Activated CD8-positive, alpha-beta T cell treated with anti-CD3 and anti-CD28 coated beads, Interleukin-2, amount 10 ng/mL, durations not matched to agents 7 days and 5 days (primary cell): ENCODE measurements around the gene ZNF652. TPM values are rescaled to one million over a fixed set of nuclear protein-coding genes. Genes with fewer than 3 reads are reported as not detected.

ENCODE experiments used
- ATAC-seq: fragments of 150-1000 bp; cut with Tn5 transposase; one replicate; pipeline ENCODE4 v1.10.0; 2021; ENCODE audit warnings: moderate library complexity
- CTCF ChIA-PET: fragments of 350-600 bp; sonication (Branson Sonifier 250); formaldehyde crosslinking; loops from one replicate; lab custom pipeline; 2021; ENCODE audit warnings: antibody characterized with exemption; lab: Charles Lee
- POLR2A ChIA-PET: fragments of 350-600 bp; sonication (Branson Sonifier 250); formaldehyde crosslinking; loops from one replicate; lab custom pipeline; 2021; ENCODE audit warnings: antibody characterized with exemption; lab: Charles Lee
- DNase-seq: peaks from one replicate; pipeline ENCODE4 v3.0.0-alpha.2; 2020
- H3K27ac Mint-ChIP-seq: one replicate; pipeline ENCODE4 v1.8.0; 2021; ENCODE audit warnings: mild to moderate bottlenecking, mixed read lengths
- H3K27me3 Mint-ChIP-seq: one replicate; pipeline ENCODE4 v1.8.0; 2021; ENCODE audit warnings: low read depth, mixed read lengths
- H3K36me3 Mint-ChIP-seq: one replicate; pipeline ENCODE4 v1.8.0; 2021; ENCODE audit warnings: low read depth, mixed read lengths
- H3K4me1 Mint-ChIP-seq: one replicate; pipeline ENCODE4 v1.8.0; 2021; ENCODE audit warnings: low read depth, mixed read lengths
- H3K4me3 Mint-ChIP-seq: one replicate; pipeline ENCODE4 v1.8.0; 2021; ENCODE audit warnings: mild to moderate bottlenecking, mixed read lengths
- H3K9me3 Mint-ChIP-seq: one replicate; pipeline ENCODE4 v1.8.0; 2022; ENCODE audit warnings: mixed read lengths; ENCODE audit not compliant: insufficient read depth
- total RNA-seq, 2 experiments: library from RNA; stranded (reverse); gene quantifications; one replicate each; pipeline ENCODE4 v1.2.3, GENCODE V29; 2021

ZNF652 gene
- total RNA-seq, 2 experiments from 2014 or later, result 27.3 to 27.9 TPM

- H3K4me1 Mint-ChIP-seq, result peaks cover 41% of the 10 kb centered on the region
- H3K4me3 Mint-ChIP-seq, result no peak overlapping the region
- DNase-seq (no peak), ATAC-seq (no peak)
- no peaks in the 10 kb centered on the region for H3K9me3 Mint-ChIP-seq
- POLR2A ChIA-PET, result no interaction called here
- CTCF ChIA-PET, result interaction anchor here (0.9 to 7.5 kb wide), 4 partner anchors 14 to 173 kb away, joined by 3 to 60 read pairs (median 16); no protein-coding TSS in a partner anchor
- H3K27ac Mint-ChIP-seq, result no peak overlapping the region
- peaks cover 11% of the 10 kb centered on the region for H3K36me3 Mint-ChIP-seq
- no peaks in the 10 kb centered on the region for H3K27me3 Mint-ChIP-seq
Observed at GRCh38 chr17:49384951-49385350, 22.9 kb upstream of the ZNF652 start.

GRCh38 chr17:49383060-49383459 is 21.0 kb upstream of the ZNF652 start:
- ChIA-PET CTCF (interaction anchor here (1.0 to 5.3 kb wide), 2 partner anchors 11 to 15 kb away, joined by 3 to 29 read pairs; no protein-coding TSS in a partner anchor), POLR2A (no interaction called here)
- Mint-ChIP-seq H3K36me3 (peaks cover 12% of the 10 kb centered on the region), H3K9me3 (no peaks in the 10 kb centered on the region), H3K27me3 (no peaks in the 10 kb centered on the region), H3K27ac (no peak overlapping the region), H3K4me1 (peaks cover 24% of the 10 kb centered on the region), H3K4me3 (no peak overlapping the region)
- DNase-seq, result no peak
- no peak for ATAC-seq

- DNase-seq, result no peak
- H3K4me1 Mint-ChIP-seq, result peaks cover 19% of the 10 kb centered on the region
- H3K4me3 Mint-ChIP-seq, result no peak overlapping the region
- no peak overlapping the region for H3K27ac Mint-ChIP-seq
- H3K27me3 Mint-ChIP-seq, result no peaks in the 10 kb centered on the region
- CTCF ChIA-PET, result interaction anchor here (1.0 to 5.3 kb wide), 2 partner anchors 12 to 14 kb away, joined by 3 to 29 read pairs; no protein-coding TSS in a partner anchor
- POLR2A ChIA-PET, result no interaction called here
- H3K9me3 Mint-ChIP-seq, result no peaks in the 10 kb centered on the region
- ATAC-seq, result no peak
- H3K36me3 Mint-ChIP-seq, result peaks cover 11% of the 10 kb centered on the region
Observed at GRCh38 chr17:49382556-49382955, 20.5 kb upstream of the ZNF652 start.

GRCh38 chr17:49381793-49382192 is 19.7 kb upstream of the ZNF652 start:
- POLR2A ChIA-PET, result no interaction called here
- Mint-ChIP-seq H3K36me3 (peaks cover 8% of the 10 kb centered on the region), H3K27ac (no peak overlapping the region), H3K27me3 (no peaks in the 10 kb centered on the region), H3K9me3 (no peaks in the 10 kb centered on the region), H3K4me1 (peaks cover 12% of the 10 kb centered on the region), H3K4me3 (no peak overlapping the region)
- DNase-seq (no peak), ATAC-seq (no peak)
- CTCF ChIA-PET, result interaction anchor here (1.0 to 5.3 kb wide), 7 partner anchors 9 to 66 kb away, joined by 3 to 29 read pairs (median 4); no protein-coding TSS in a partner anchor

GRCh38 chr17:49381033-49381432 is 19.0 kb upstream of the ZNF652 start:
- Mint-ChIP-seq H3K4me1 (peaks cover 7% of the 10 kb centered on the region), H3K27me3 (no peaks in the 10 kb centered on the region), H3K4me3 (no peak overlapping the region), H3K9me3 (no peaks in the 10 kb centered on the region), H3K36me3 (peaks cover 8% of the 10 kb centered on the region), H3K27ac (no peak overlapping the region)
- CTCF ChIA-PET, result interaction anchor here (0.6 to 5.3 kb wide), 8 partner anchors 10 to 176 kb away, joined by 3 to 29 read pairs (median 4); no protein-coding TSS in a partner anchor
- ATAC-seq (no peak), DNase-seq (no peak)
- POLR2A ChIA-PET, result no interaction called here

- no peak for ATAC-seq
- DNase-seq, result no peak
- H3K4me3 Mint-ChIP-seq, result no peak overlapping the region
- peaks cover 8% of the 10 kb centered on the region for H3K36me3 Mint-ChIP-seq
- no peak overlapping the region for H3K27ac Mint-ChIP-seq
- ChIA-PET CTCF (interaction anchor here (5.3 kb wide), 1 partner anchor 11 kb away, joined by 29 read pairs; no protein-coding TSS in a partner anchor), POLR2A (no interaction called here)
- H3K27me3 Mint-ChIP-seq, result no peaks in the 10 kb centered on the region
- no peaks in the 10 kb centered on the region for H3K9me3 Mint-ChIP-seq
- peaks cover 2% of the 10 kb centered on the region for H3K4me1 Mint-ChIP-seq
Observed at GRCh38 chr17:49379926-49380325, 17.9 kb upstream of the ZNF652 start.

- H3K36me3 Mint-ChIP-seq, result peaks cover 8% of the 10 kb centered on the region
- H3K9me3 Mint-ChIP-seq, result no peaks in the 10 kb centered on the region
- H3K4me1 Mint-ChIP-seq, result no peaks in the 10 kb centered on the region
- POLR2A ChIA-PET, result no interaction called here
- H3K27ac Mint-ChIP-seq, result no peak overlapping the region
- DNase-seq, result no peak
- CTCF ChIA-PET, result interaction anchor here (1.0 to 2.2 kb wide), 3 partner anchors 9 to 30 kb away, joined by 4 to 12 read pairs (median 4); no protein-coding TSS in a partner anchor
- no peaks in the 10 kb centered on the region for H3K27me3 Mint-ChIP-seq
- no peak for ATAC-seq
- no peak overlapping the region for H3K4me3 Mint-ChIP-seq
Observed at GRCh38 chr17:49378311-49378710, 16.3 kb upstream of the ZNF652 start.

- Mint-ChIP-seq H3K27ac (no peak overlapping the region), H3K27me3 (no peaks in the 10 kb centered on the region), H3K36me3 (peaks cover 8% of the 10 kb centered on the region), H3K4me3 (no peak overlapping the region), H3K9me3 (no peaks in the 10 kb centered on the region), H3K4me1 (no peaks in the 10 kb centered on the region)
- DNase-seq (no peak), ATAC-seq (no peak)
- ChIA-PET CTCF (interaction anchor here (1.2 to 1.4 kb wide), 3 partner anchors 85 to 343 kb away, joined by 3 read pairs; no protein-coding TSS in a partner anchor), POLR2A (no interaction called here)
Observed at GRCh38 chr17:49375544-49375943, 13.5 kb upstream of the ZNF652 start.

GRCh38 chr17:49373115-49373514 is 11.1 kb upstream of the ZNF652 start:
- CTCF ChIA-PET, result no interaction called here
- H3K27me3 Mint-ChIP-seq, result no peaks in the 10 kb centered on the region
- DNase-seq, result no peak
- POLR2A ChIA-PET, result no interaction called here
- no peak overlapping the region for H3K4me3 Mint-ChIP-seq
- no peak for ATAC-seq
- H3K4me1 Mint-ChIP-seq, result peaks cover 3% of the 10 kb centered on the region
- no peaks in the 10 kb centered on the region for H3K36me3 Mint-ChIP-seq
- no peaks in the 10 kb centered on the region for H3K9me3 Mint-ChIP-seq
- H3K27ac Mint-ChIP-seq, result no peak overlapping the region

GRCh38 chr17:49372425-49372824 is 10.4 kb upstream of the ZNF652 start:
- Mint-ChIP-seq H3K36me3 (no peaks in the 10 kb centered on the region), H3K27ac (no peak overlapping the region), H3K4me1 (peaks cover 8% of the 10 kb centered on the region), H3K27me3 (no peaks in the 10 kb centered on the region), H3K4me3 (no peak overlapping the region), H3K9me3 (no peaks in the 10 kb centered on the region)
- ChIA-PET POLR2A (no interaction called here), CTCF (interaction anchor here (1.5 kb wide), 1 partner anchor 35 kb away, joined by 3 read pairs; no protein-coding TSS in a partner anchor)
- DNase-seq, result no peak
- ATAC-seq, result no peak

GRCh38 chr17:49370971-49371834 is 9.2 kb upstream of the ZNF652 start:
- CTCF ChIA-PET, result interaction anchor here (0.9 to 1.7 kb wide), 5 partner anchors 10 to 56 kb away, joined by 3 to 9 read pairs (median 4); no protein-coding TSS in a partner anchor
- H3K4me3 Mint-ChIP-seq, result no peak overlapping the region
- DNase-seq (no peak), ATAC-seq (no peak)
- POLR2A ChIA-PET, result no interaction called here
- H3K27me3 Mint-ChIP-seq, result no peaks in the 10 kb centered on the region
- H3K27ac Mint-ChIP-seq, result no peak overlapping the region
- H3K9me3 Mint-ChIP-seq, result no peaks in the 10 kb centered on the region
- peaks cover 12% of the 10 kb centered on the region for H3K4me1 Mint-ChIP-seq
- no peaks in the 10 kb centered on the region for H3K36me3 Mint-ChIP-seq

- Mint-ChIP-seq H3K4me3 (no peak overlapping the region), H3K4me1 (peaks cover 23% of the 10 kb centered on the region), H3K27me3 (no peaks in the 10 kb centered on the region), H3K27ac (no peak overlapping the region), H3K9me3 (no peaks in the 10 kb centered on the region), H3K36me3 (no peaks in the 10 kb centered on the region)
- DNase-seq (no peak), ATAC-seq (no peak)
- CTCF ChIA-PET, result interaction anchor here (1.9 to 6.7 kb wide), 5 partner anchors 11 to 52 kb away, joined by 11 to 148 read pairs (median 38); no protein-coding TSS in a partner anchor
- POLR2A ChIA-PET, result no interaction called here
Observed at GRCh38 chr17:49369760-49370159, 7.7 kb upstream of the ZNF652 start.
